Neuronal stem cell (in vitro differentiated cells): Measurements from ENCODE around the gene FANCD2.

ENCODE experiments used
- DNase-seq: peaks from one replicate; pipeline ENCODE4 v3.0.0-alpha.2; 2013; ENCODE audit warnings: low spot score
- H2AFZ ChIP-seq: one replicate; pipeline ENCODE4 v1.6.1; 2013; ENCODE audit warnings: mild to moderate bottlenecking, low read length, inconsistent platforms
- H2AK5ac ChIP-seq: 2 replicates; pipeline ENCODE4 v1.6.1; 2013; ENCODE audit warnings: low read depth, mild to moderate bottlenecking, inconsistent platforms, low read length, moderate library complexity, mixed read lengths
- H2BK120ac ChIP-seq: 2 replicates; pipeline ENCODE4 v1.6.1; 2013; ENCODE audit warnings: low read depth, mild to moderate bottlenecking, inconsistent platforms, low read length, moderate library complexity, mixed read lengths
- H2BK12ac ChIP-seq: one replicate; pipeline ENCODE4 v1.6.1; 2013; ENCODE audit warnings: low read length, inconsistent platforms
- H2BK15ac ChIP-seq: 2 replicates; pipeline ENCODE4 v1.6.1; 2013; ENCODE audit warnings: mild to moderate bottlenecking, low read length, inconsistent platforms, mixed read lengths
- H2BK5ac ChIP-seq: one replicate; pipeline ENCODE4 v1.6.1; 2013; ENCODE audit warnings: inconsistent platforms, mild to moderate bottlenecking, low read length, moderate library complexity
- H3K14ac ChIP-seq: one replicate; pipeline ENCODE4 v1.6.1; 2013; ENCODE audit warnings: low read length, inconsistent platforms
- H3K18ac ChIP-seq: 2 replicates; pipeline ENCODE4 v1.6.1; 2013; ENCODE audit warnings: low read length, inconsistent platforms
- H3K23ac ChIP-seq: 2 replicates; pipeline ENCODE4 v1.6.1; 2013; ENCODE audit warnings: low read depth, mild to moderate bottlenecking, mixed read lengths, low read length, inconsistent platforms; ENCODE audit not compliant: poor library complexity
- H3K27ac ChIP-seq: replicated peaks from 3 replicates; pipeline ENCODE4 v1.5.1; 2013; ENCODE audit warnings: low read length, inconsistent platforms
- H3K27me3 ChIP-seq, 3 experiments: 2 replicates each; pipeline ENCODE4 v1.6.1; 2013; ENCODE audit warnings: low read length in 3 of 3, mild to moderate bottlenecking in 2 of 3, inconsistent platforms in 1 of 3, low read depth in 1 of 3, mixed read lengths in 1 of 3, moderate library complexity in 1 of 3; ENCODE audit not compliant: control insufficient read depth in 3 of 3, insufficient read depth in 3 of 3
- H3K36me3 ChIP-seq, 2 donors: replicated peaks in 1 of 2; 2 replicates each; pipeline ENCODE4 v1.6.1; 2013; ENCODE audit warnings: low read length in 2 of 2; ENCODE audit not compliant: control insufficient read depth in 2 of 2, insufficient read depth in 2 of 2
- H3K4ac ChIP-seq: 2 replicates; pipeline ENCODE4 v1.6.1; 2013; ENCODE audit warnings: inconsistent platforms, mild to moderate bottlenecking, low read length, moderate library complexity
- H3K4me1 ChIP-seq, 2 donors: 1 replicate in 1 of 2; 2 replicates in 1 of 2; pipeline ENCODE4 v1.6.1; 2013; ENCODE audit warnings: low read length in 2 of 2, low read depth in 1 of 2; ENCODE audit not compliant: control insufficient read depth in 2 of 2, insufficient read depth in 1 of 2
- H3K4me2 ChIP-seq: one replicate; pipeline ENCODE4 v1.6.1; 2013; ENCODE audit warnings: mild to moderate bottlenecking, low read length, inconsistent platforms; ENCODE audit not compliant: insufficient read depth, poor library complexity, severe bottlenecking
- H3K4me3 ChIP-seq, 2 donors: 2 replicates each; pipeline ENCODE4 v1.5.1; 2013; ENCODE audit warnings: low read length in 2 of 2, mild to moderate bottlenecking in 2 of 2, inconsistent platforms in 1 of 2, moderate library complexity in 1 of 2
- H3K79me1 ChIP-seq: one replicate; pipeline ENCODE4 v1.6.1; 2013; ENCODE audit warnings: low read depth, mild to moderate bottlenecking, inconsistent platforms, low read length, moderate library complexity
- H3K9ac ChIP-seq: one replicate; pipeline ENCODE4 v1.6.1; 2013; ENCODE audit warnings: mild to moderate bottlenecking, low read depth, low read length, inconsistent platforms; ENCODE audit not compliant: poor library complexity
- H3K9me3 ChIP-seq, 2 donors: replicated peaks in 1 of 2; 2 replicates each; pipeline versions ENCODE3 to v1.6.1; 2013; ENCODE audit warnings: low read length in 2 of 2, mild to moderate bottlenecking in 2 of 2, inconsistent platforms in 1 of 2, low read depth in 1 of 2, mixed read lengths in 1 of 2, moderate library complexity in 1 of 2; ENCODE audit not compliant: control insufficient read depth in 2 of 2, insufficient read depth in 1 of 2
- H4K8ac ChIP-seq: one replicate; pipeline ENCODE4 v1.6.1; 2013; ENCODE audit warnings: low read depth, mild to moderate bottlenecking, inconsistent platforms, low read length, moderate library complexity
- H4K91ac ChIP-seq: one replicate; pipeline ENCODE4 v1.6.1; 2013; ENCODE audit warnings: low read length, low read depth, mild to moderate bottlenecking, inconsistent platforms; ENCODE audit not compliant: poor library complexity
- WGBS, 2 donors: extraction: QIAGEN DNeasy Blood & Tissue Kit; methylation state at CpG; one replicate each; pipeline ENCODE4 v1.1.7; 2013; ENCODE audit warnings: missing lambda C conversion rate in 2 of 2, mixed read lengths in 1 of 2; ENCODE audit not compliant: insufficient read length in 2 of 2, insufficient replicate concordance in 1 of 2; ENCODE audit errors: extremely low coverage in 2 of 2; 5-methylcytosine and 5-hydroxymethylcytosine counted together

FANCD2 gene

DNA sequence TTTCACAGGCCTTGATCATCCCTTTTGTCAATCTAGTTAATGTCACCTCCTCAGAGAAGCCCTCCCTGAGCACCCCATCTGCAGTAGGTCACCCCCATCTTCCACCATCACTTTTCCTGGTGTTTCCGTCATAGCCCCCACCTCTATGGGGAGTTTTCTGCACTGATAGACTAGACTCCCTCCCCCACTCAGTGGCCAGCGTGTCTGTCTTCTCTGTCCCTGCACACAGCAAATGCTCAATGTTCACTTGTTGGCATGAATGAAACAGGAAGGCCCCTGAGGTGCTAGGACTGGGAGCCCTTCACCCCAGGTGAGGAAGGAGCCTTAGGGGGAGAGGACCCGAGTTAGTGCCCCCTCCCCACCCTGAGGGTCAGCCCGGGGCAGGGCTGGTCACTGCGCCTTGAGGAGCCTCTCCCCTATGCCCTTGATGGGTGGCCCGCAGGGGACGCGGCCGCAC is 15.8 kb upstream of the FANCD2 start:
- Histone ChIP-seq H3K36me3 (peaks cover 0 to 14% of the 10 kb centered on the region in 2 donors), H3K14ac (no peak overlapping the region), H3K9ac (peak overlapping the region; percentile 81), H3K4me2 (peak overlapping the region; percentile 73), H3K79me1 (peaks cover 2% of the 10 kb centered on the region), H2AFZ (peak overlapping the region; percentile 92), H2BK5ac (no peak overlapping the region), H2BK15ac (no peak overlapping the region), H3K18ac (peak overlapping the region; percentile 87), H3K9me3 (no peaks in the 10 kb centered on the region), H3K4me3 (peak overlapping the region; percentile 51 to 76), H3K4ac (no peak overlapping the region), H3K27me3 (no peaks in the 10 kb centered on the region), H3K23ac (peak overlapping the region; percentile 85), H2BK12ac (peak overlapping the region; percentile 10), H3K4me1 (peaks cover 2 to 14% of the 10 kb centered on the region in 2 donors), H2AK5ac (peak overlapping the region; percentile 96), H2BK120ac (no peak overlapping the region), H3K27ac (no peak overlapping the region), H4K91ac (no peak overlapping the region), H4K8ac (no peak overlapping the region)
- no peak for DNase-seq
- no CpG with 5 or more reads among the region's 9 CpGs for WGBS, 2 donors

DNA sequence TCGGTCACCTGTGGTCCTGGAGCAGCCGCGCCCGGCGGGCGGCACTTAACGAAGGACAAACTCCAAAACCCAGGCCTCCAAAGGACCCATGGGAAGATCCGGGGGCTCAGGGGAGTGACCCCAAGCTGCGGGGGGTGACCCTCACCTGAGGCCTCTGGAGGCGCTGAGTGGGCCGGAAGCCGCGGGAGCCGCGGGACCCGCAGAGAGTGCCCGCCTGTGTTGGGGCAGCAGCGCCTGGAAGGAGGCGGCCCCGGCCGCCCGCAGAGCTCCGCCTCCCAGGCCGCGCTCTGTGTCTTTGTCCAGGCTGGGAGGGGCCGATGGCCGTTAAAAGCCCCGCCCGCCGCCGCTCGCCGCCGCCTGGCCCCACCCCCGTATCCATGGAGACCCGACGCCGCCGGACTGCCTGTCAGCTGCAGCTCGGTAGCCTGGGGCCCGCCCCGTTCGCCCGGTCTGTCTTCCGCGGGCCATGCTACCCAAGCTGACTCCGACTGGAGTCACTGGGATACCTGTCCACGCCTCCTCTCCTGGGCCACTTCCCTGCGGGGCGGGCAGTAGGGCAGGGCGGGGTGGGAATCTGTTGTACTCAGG is 15.3 kb upstream of the FANCD2 start:
- H2BK120ac ChIP-seq, result no peak overlapping the region
- no peak overlapping the region for H3K27ac ChIP-seq
- H3K18ac ChIP-seq, result peak overlapping the region; percentile 87
- H2BK12ac ChIP-seq, result peak overlapping the region; percentile 10
- no peak overlapping the region for H2BK5ac ChIP-seq
- DNase-seq, result peak; percentile 89
- H3K4me3 ChIP-seq, result peak overlapping the region; percentile 51 to 76
- H4K91ac ChIP-seq, result no peak overlapping the region
- no peak overlapping the region for H3K4ac ChIP-seq
- peak overlapping the region; percentile 73 for H3K4me2 ChIP-seq
- no peak overlapping the region for H4K8ac ChIP-seq
- H3K23ac ChIP-seq, result peak overlapping the region; percentile 85
- H2AK5ac ChIP-seq, result peak overlapping the region; percentile 96
- no peak overlapping the region for H2BK15ac ChIP-seq
- H3K27me3 ChIP-seq, result no peaks in the 10 kb centered on the region
- H3K79me1 ChIP-seq, result peaks cover 2% of the 10 kb centered on the region
- peak overlapping the region; percentile 92 for H2AFZ ChIP-seq
- peaks cover 2 to 14% of the 10 kb centered on the region in 2 donors for H3K4me1 ChIP-seq
- no peak overlapping the region for H3K14ac ChIP-seq
- peak overlapping the region; percentile 81 for H3K9ac ChIP-seq
- WGBS, 2 donors, result no CpG with 5 or more reads among the region's 51 CpGs
- H3K36me3 ChIP-seq, result peaks cover 0 to 11% of the 10 kb centered on the region in 2 donors
- H3K9me3 ChIP-seq, result no peaks in the 10 kb centered on the region

GRCh38 chr3:10011631-10012030 is 14.6 kb upstream of the FANCD2 start:
- Histone ChIP-seq H2AK5ac (no peak overlapping the region), H2BK12ac (no peak overlapping the region), H3K18ac (no peak overlapping the region), H3K9me3 (no peaks in the 10 kb centered on the region), H3K36me3 (peaks cover 0 to 5% of the 10 kb centered on the region in 2 donors), H2AFZ (peak overlapping the region; percentile 11), H2BK120ac (no peak overlapping the region), H2BK15ac (no peak overlapping the region), H3K4me1 (peaks cover 2 to 14% of the 10 kb centered on the region in 2 donors), H3K14ac (no peak overlapping the region), H4K91ac (no peak overlapping the region), H4K8ac (no peak overlapping the region), H2BK5ac (peak overlapping the region; percentile 39), H3K79me1 (peaks cover 2% of the 10 kb centered on the region), H3K9ac (peak overlapping the region; percentile 9), H3K27me3 (no peaks in the 10 kb centered on the region), H3K27ac (no peak overlapping the region), H3K4me3 (peak overlapping the region in 1 of 2 donors; percentile 32), H3K23ac (no peak overlapping the region), H3K4me2 (peak overlapping the region; percentile 56), H3K4ac (no peak overlapping the region)
- WGBS, 2 donors, result no CpG with 5 or more reads among the region's 8 CpGs
- no peak for DNase-seq

DNA sequence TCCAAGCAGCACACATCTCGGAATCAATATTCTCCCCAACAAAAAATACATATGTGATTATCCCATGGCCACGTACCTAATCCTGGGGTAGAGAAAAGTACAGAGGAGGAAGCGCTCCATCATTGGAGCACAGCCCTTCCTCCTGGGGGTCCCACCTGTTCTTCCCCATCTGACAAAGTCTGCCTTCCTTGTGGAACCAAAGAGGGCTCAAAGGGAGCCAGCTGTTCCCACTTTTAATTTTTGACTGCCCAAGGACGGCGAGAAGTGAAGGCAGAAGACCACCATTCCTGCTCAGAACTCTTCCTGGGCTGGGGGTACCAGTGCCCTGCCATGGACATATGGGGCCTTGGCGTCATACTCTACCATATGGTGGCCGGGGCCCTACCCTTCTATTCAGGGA is 14.1 kb upstream of the FANCD2 start:
- Histone ChIP-seq H2BK120ac (no peak overlapping the region), H3K14ac (no peak overlapping the region), H3K4me1 (peaks cover 2 to 14% of the 10 kb centered on the region in 2 donors), H2BK15ac (no peak overlapping the region), H3K9ac (no peak overlapping the region), H3K36me3 (peaks cover 0 to 1% of the 10 kb centered on the region in 2 donors), H3K27ac (no peak overlapping the region), H3K4me3 (no peak overlapping the region), H3K9me3 (no peaks in the 10 kb centered on the region), H2BK5ac (no peak overlapping the region), H4K91ac (no peak overlapping the region), H3K18ac (no peak overlapping the region), H3K27me3 (no peaks in the 10 kb centered on the region), H2AFZ (no peak overlapping the region), H3K4me2 (no peak overlapping the region), H4K8ac (no peak overlapping the region), H2AK5ac (no peak overlapping the region), H3K79me1 (peaks cover 2% of the 10 kb centered on the region), H2BK12ac (no peak overlapping the region), H3K4ac (no peak overlapping the region), H3K23ac (no peak overlapping the region)
- DNase-seq, result no peak
- no CpG with 5 or more reads among the region's 7 CpGs for WGBS, 2 donors
